HEK293T (cell line): ENCODE results near the gene RBFA.

Experiments used
- CTCF ChIA-PET: fragments of 350-600 bp; formaldehyde crosslinking; extraction: SDS; loops from one replicate; lab custom pipeline; 2021; ENCODE audit warnings: antibody characterized with exemption, inconsistent platforms; lab: Yijun Ruan, JAX
- POLR2A ChIA-PET: fragments of 350-600 bp; formaldehyde crosslinking; extraction: SDS; loops from one replicate; lab custom pipeline; 2020; ENCODE audit warnings: antibody characterized with exemption, inconsistent platforms; lab: Yijun Ruan, JAX
- DNase-seq: peaks from one replicate; pipeline ENCODE4 v3.0.0; 2012; ENCODE audit warnings: mixed read lengths; ENCODE audit errors: extremely low spot score
- ARNT ChIP-seq: fragments of 450-650 bp; IDR thresholded peaks from 2 replicates; pipeline ENCODE4 v1.6.1; 2017; ENCODE audit warnings: mild to moderate bottlenecking
- BHLHE40 ChIP-seq: fragments of 450-650 bp; IDR thresholded peaks from 2 replicates; pipeline ENCODE4 v1.6.1; 2016; ENCODE audit warnings: mild to moderate bottlenecking, moderate library complexity, borderline replicate concordance
- CTBP1 ChIP-seq: fragments of 450-650 bp; IDR thresholded peaks from 2 replicates; pipeline ENCODE4 v1.6.1; 2016; ENCODE audit warnings: borderline replicate concordance
- ELF4 ChIP-seq: fragments of 450-650 bp; IDR thresholded peaks from 2 replicates; pipeline ENCODE4 v1.6.1; 2017; ENCODE audit warnings: antibody characterized with exemption
- FOXA1 ChIP-seq: fragments of 450-650 bp; IDR thresholded peaks from 2 replicates; pipeline ENCODE4 v1.6.1; 2016; ENCODE audit warnings: mild to moderate bottlenecking
- FOXK2 ChIP-seq: fragments of 450-650 bp; IDR thresholded peaks from 2 replicates; pipeline ENCODE4 v1.6.1; 2016; ENCODE audit warnings: mild to moderate bottlenecking
- FOXM1 ChIP-seq: fragments of 450-650 bp; IDR thresholded peaks from 2 replicates; pipeline ENCODE4 v1.6.1; 2017; ENCODE audit warnings: mild to moderate bottlenecking, borderline replicate concordance
- HDGF ChIP-seq: fragments of 450-650 bp; IDR thresholded peaks from 2 replicates; pipeline ENCODE4 v1.6.1; 2017; ENCODE audit warnings: antibody characterized with exemption, borderline replicate concordance
- L3MBTL2 ChIP-seq: fragments of 450-650 bp; conservative IDR thresholded peaks from 2 replicates; pipeline ENCODE4 v1.6.1; 2016; ENCODE audit warnings: mild to moderate bottlenecking
- LEF1 ChIP-seq: fragments of 450-650 bp; IDR thresholded peaks from 2 replicates; pipeline ENCODE4 v1.6.1; 2017; ENCODE audit warnings: mild to moderate bottlenecking, borderline replicate concordance
- NFRKB ChIP-seq: fragments of 450-650 bp; IDR thresholded peaks from 2 replicates; pipeline ENCODE4 v1.6.1; 2016; ENCODE audit warnings: mild to moderate bottlenecking, moderate library complexity
- SP1 ChIP-seq: fragments of 450-650 bp; IDR thresholded peaks from 2 replicates; pipeline ENCODE4 v1.6.1; 2017
- SUZ12 ChIP-seq: fragments of 450-650 bp; IDR thresholded peaks from 2 replicates; pipeline ENCODE4 v1.6.1; 2016; ENCODE audit warnings: mild to moderate bottlenecking
- TARDBP ChIP-seq: fragments of 450-650 bp; IDR thresholded peaks from 2 replicates; pipeline ENCODE4 v1.6.1; 2016
- ZNF384 ChIP-seq: fragments of 450-650 bp; IDR thresholded peaks from 2 replicates; pipeline ENCODE4 v1.6.1; 2016
- TF ChIP-seq, protein P1 (sequence below): fragments of 450-650 bp; IDR thresholded peaks from 2 replicates; pipeline ENCODE4 v1.6.1; 2016

RBFA gene

GRCh38 chr18:80037869-80038630 lies 3.8 kb downstream of the RBFA start:
- ChIA-PET POLR2A (no interaction called here), CTCF (no interaction called here)
- DNase-seq = no peak
- TF ChIP-seq CTBP1 = no peak
- TF ChIP-seq ARNT = no peak
- TF ChIP-seq NFRKB = no peak
- TF ChIP-seq BHLHE40 = no peak
- TF ChIP-seq L3MBTL2 = no peak
- no peak for TF ChIP-seq ELF4
- TF ChIP-seq FOXA1 = no peak
- TF ChIP-seq SP1 = no peak
- TF ChIP-seq SUZ12 = no peak
- TF ChIP-seq FOXM1 = no peak
- TF ChIP-seq LEF1 = no peak
- no peak for TF ChIP-seq HDGF
- no peak for TF ChIP-seq ZNF384

DNA sequence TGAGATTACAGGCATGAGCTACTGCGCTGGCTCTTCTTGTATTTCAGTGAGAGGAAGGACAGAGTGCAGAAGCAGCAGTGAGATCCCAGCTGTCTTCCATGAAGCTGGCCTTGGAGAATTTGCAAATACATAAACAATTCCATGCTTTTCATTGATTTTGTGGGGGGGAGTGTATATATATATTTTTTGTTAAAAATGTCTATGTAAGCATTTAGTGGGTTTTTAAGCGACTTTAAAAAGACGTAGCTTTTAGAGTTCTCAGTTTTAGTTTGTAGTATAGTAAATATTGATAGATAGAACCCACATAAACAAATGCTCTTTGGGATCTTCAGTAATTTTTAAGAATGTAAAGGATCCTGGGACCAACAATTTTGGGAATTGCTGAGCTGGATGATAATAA lies 6.3 kb downstream of the RBFA start:
- DNase-seq = no peak
- ChIA-PET POLR2A (no interaction called here), CTCF (no interaction called here)
- TF ChIP-seq NFRKB = no peak

- ChIA-PET CTCF (no interaction called here), POLR2A (no interaction called here)
- DNase-seq = no peak
- TF ChIP-seq TARDBP (no peak), FOXM1 (no peak), NFRKB (no peak), L3MBTL2 (no peak), ARNT (no peak), SUZ12 (no peak), HDGF (no peak), ZNF384 (no peak), BHLHE40 (no peak), CTBP1 (no peak), FOXA1 (no peak), FOXK2 (no peak), SP1 (no peak), ELF4 (no peak)
- TF ChIP-seq, protein P1, sequence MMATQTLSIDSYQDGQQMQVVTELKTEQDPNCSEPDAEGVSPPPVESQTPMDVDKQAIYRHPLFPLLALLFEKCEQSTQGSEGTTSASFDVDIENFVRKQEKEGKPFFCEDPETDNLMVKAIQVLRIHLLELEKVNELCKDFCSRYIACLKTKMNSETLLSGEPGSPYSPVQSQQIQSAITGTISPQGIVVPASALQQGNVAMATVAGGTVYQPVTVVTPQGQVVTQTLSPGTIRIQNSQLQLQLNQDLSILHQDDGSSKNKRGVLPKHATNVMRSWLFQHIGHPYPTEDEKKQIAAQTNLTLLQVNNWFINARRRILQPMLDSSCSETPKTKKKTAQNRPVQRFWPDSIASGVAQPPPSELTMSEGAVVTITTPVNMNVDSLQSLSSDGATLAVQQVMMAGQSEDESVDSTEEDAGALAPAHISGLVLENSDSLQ = no peak
These were observed 7.2 kb downstream of the RBFA start for GRCh38 chr18:80041424-80041823.

DNA sequence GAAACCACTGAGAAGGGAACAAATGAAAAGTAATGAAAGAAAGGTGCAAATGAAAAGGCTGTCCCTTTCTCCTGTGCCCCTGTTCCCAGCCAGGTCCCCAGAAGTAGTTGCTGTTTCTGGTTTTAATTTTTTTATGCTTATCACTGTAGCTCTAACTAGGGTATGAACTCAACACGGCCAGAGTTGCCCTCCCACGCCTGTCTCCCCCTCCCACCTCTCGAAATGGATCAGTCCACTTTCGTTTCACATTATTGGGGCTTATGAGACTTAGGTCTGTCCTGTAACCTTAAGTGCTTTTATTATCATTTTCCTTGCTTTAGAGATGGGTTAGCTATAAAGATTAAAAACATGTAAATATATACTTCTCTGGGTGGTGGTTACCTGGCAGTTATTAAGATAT lies 8.6 kb downstream of the RBFA start:
- no peak for TF ChIP-seq ZNF384
- TF ChIP-seq BHLHE40 = no peak
- TF ChIP-seq HDGF = no peak
- no peak for TF ChIP-seq FOXM1
- TF ChIP-seq ELF4 = no peak
- no peak for TF ChIP-seq CTBP1
- TF ChIP-seq SUZ12 = no peak
- TF ChIP-seq SP1 = no peak
- TF ChIP-seq, protein P1 = no peak
- TF ChIP-seq LEF1 = no peak
- TF ChIP-seq TARDBP = no peak
- no peak for TF ChIP-seq L3MBTL2
- no peak for TF ChIP-seq ARNT
- TF ChIP-seq NFRKB = no peak
- TF ChIP-seq FOXK2 = no peak
- TF ChIP-seq FOXA1 = no peak
- POLR2A ChIA-PET = no interaction called here
- CTCF ChIA-PET = no interaction called here
- no peak for DNase-seq

DNA sequence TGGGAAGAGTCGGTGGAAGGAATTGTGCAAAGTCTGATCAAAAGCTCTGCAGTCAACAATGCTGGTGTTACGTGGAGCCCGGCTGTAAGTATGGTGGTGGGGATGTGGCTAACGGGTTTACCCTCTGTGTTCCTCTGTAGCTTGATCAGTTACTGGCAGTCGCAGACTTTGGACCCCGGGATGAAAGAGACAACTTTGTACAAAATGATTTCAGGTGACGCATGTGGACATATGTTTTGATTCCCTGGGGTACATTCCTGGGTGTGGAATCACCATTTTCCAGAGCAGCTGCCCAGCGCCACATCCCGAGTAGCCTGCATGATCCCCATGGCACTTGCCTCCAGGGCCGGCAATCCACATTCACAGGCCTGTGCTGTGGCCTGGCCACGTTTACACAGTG lies 9.8 kb downstream of the RBFA start:
- TF ChIP-seq ZNF384 (no peak), ELF4 (no peak), FOXK2 (no peak), L3MBTL2 (no peak), ARNT (no peak), SP1 (no peak), FOXM1 (no peak), LEF1 (no peak), TARDBP (no peak), SUZ12 (no peak), FOXA1 (no peak), CTBP1 (no peak), BHLHE40 (no peak), NFRKB (no peak), HDGF (no peak)
- TF ChIP-seq, protein P1 = no peak
- POLR2A ChIA-PET = no interaction called here
- CTCF ChIA-PET = no interaction called here
- no peak for DNase-seq

- TF ChIP-seq ELF4 (no peak), FOXK2 (no peak), ARNT (no peak), FOXA1 (no peak), FOXM1 (no peak), TARDBP (no peak), SP1 (no peak), SUZ12 (no peak), BHLHE40 (no peak), CTBP1 (no peak), NFRKB (no peak), L3MBTL2 (no peak), ZNF384 (no peak)
- TF ChIP-seq, protein P1 = no peak
- no peak for DNase-seq
- ChIA-PET CTCF (interaction anchor here (0.6 kb wide), 1 partner anchor 16 kb away, joined by 3 read pairs; no protein-coding TSS in a partner anchor), POLR2A (no interaction called here)
These were observed 11.8 kb downstream of the RBFA start for GRCh38 chr18:80046011-80046410.
